ENCODE data around the gene MIP. TPM values are rescaled to one million over a fixed set of nuclear protein-coding genes. Genes with fewer than 3 reads are reported as not detected.

MIP gene
- polyA plus RNA-seq, 1 donor from 2014 or later = not detected

- Histone ChIP-seq H3K79me2 (replicated peaks; ENCODE audit: insufficient read depth, low read length) (no peaks in the 10 kb centered on the region), H3K9me3 (ENCODE audit: low read length) (no peaks in the 10 kb centered on the region)
Measured at GRCh38 chr12:56434828-56435227, 19.6 kb downstream of the MIP start.

GRCh38 chr12:56431850-56432249, 22.6 kb downstream of the MIP start:
- Histone ChIP-seq H3K4me2 (ENCODE audit: low read length) (no peak overlapping the region), H3F3A (ENCODE audit: insufficient read depth, low read length, poor library complexity, severe bottlenecking) (no peaks in the 10 kb centered on the region), H3K9ac (ENCODE audit: low read length) (no peak overlapping the region), H3K27ac (ENCODE audit: low read length) (no peak overlapping the region), H2AFZ (ENCODE audit: low read depth, low read length) (no peak overlapping the region), H3K4me3 (ENCODE audit: low read length) (no peak overlapping the region), H3K9me3 (ENCODE audit: low read length) (no peaks in the 10 kb centered on the region), H4K20me1 (ENCODE audit: insufficient read depth) (no peaks in the 10 kb centered on the region), H3K79me2 (replicated peaks; ENCODE audit: insufficient read depth, low read length) (no peaks in the 10 kb centered on the region), H3K27me3 (ENCODE audit: insufficient read depth, low read depth, low read length) (no peaks in the 10 kb centered on the region), H3K9me2 (ENCODE audit: insufficient read depth, low read length) (no peaks in the 10 kb centered on the region), H3K36me3 (ENCODE audit: insufficient read depth, low read length) (no peaks in the 10 kb centered on the region)
- TF ChIP-seq EZH2 (IDR thresholded peaks at IDR 0.05; ENCODE audit: borderline replicate concordance, insufficient read depth, low read length, poor library complexity, severe bottlenecking) = no peak
- no peak for TF ChIP-seq RAD21 (conservative IDR thresholded peaks at IDR 0.05)
- no peak for TF ChIP-seq SMC3 (conservative IDR thresholded peaks at IDR 0.05; ENCODE audit: poor library complexity)
- TF ChIP-seq MXI1 (conservative IDR thresholded peaks at IDR 0.05; ENCODE audit: poor library complexity, severe bottlenecking) = no peak
- TF ChIP-seq, protein P1, sequence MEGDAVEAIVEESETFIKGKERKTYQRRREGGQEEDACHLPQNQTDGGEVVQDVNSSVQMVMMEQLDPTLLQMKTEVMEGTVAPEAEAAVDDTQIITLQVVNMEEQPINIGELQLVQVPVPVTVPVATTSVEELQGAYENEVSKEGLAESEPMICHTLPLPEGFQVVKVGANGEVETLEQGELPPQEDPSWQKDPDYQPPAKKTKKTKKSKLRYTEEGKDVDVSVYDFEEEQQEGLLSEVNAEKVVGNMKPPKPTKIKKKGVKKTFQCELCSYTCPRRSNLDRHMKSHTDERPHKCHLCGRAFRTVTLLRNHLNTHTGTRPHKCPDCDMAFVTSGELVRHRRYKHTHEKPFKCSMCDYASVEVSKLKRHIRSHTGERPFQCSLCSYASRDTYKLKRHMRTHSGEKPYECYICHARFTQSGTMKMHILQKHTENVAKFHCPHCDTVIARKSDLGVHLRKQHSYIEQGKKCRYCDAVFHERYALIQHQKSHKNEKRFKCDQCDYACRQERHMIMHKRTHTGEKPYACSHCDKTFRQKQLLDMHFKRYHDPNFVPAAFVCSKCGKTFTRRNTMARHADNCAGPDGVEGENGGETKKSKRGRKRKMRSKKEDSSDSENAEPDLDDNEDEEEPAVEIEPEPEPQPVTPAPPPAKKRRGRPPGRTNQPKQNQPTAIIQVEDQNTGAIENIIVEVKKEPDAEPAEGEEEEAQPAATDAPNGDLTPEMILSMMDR (IDR thresholded peaks at IDR 0.05; ENCODE audit: poor library complexity, severe bottlenecking) = no peak
- TF ChIP-seq REST (IDR thresholded peaks at IDR 0.05; ENCODE audit: borderline replicate concordance) = no peak
- no peak for TF ChIP-seq TAF1 (IDR thresholded peaks at IDR 0.05; ENCODE audit: low read depth)
- TF ChIP-seq EP300 (conservative IDR thresholded peaks at IDR 0.05; ENCODE audit: poor library complexity, severe bottlenecking) = no peak

More at GRCh38 chr12:56434828-56435227, 19.6 kb downstream of the MIP start:
- Histone ChIP-seq H3K9ac (ENCODE audit: low read length) (no peak overlapping the region), H3F3A (ENCODE audit: insufficient read depth, low read length, poor library complexity, severe bottlenecking) (no peaks in the 10 kb centered on the region), H2AFZ (ENCODE audit: low read depth, low read length) (no peak overlapping the region), H3K4me3 (ENCODE audit: low read length) (no peak overlapping the region), H4K20me1 (ENCODE audit: insufficient read depth) (no peaks in the 10 kb centered on the region), H3K27me3 (ENCODE audit: insufficient read depth, low read depth, low read length) (no peaks in the 10 kb centered on the region), H3K36me3 (ENCODE audit: insufficient read depth, low read length) (no peaks in the 10 kb centered on the region), H3K27ac (ENCODE audit: low read length) (no peak overlapping the region), H3K4me2 (ENCODE audit: low read length) (no peak overlapping the region), H3K9me2 (ENCODE audit: insufficient read depth, low read length) (no peaks in the 10 kb centered on the region)
- no peak for TF ChIP-seq POLR2AphosphoS5 (IDR thresholded peaks at IDR 0.05)
- no peak for TF ChIP-seq TAF1 (IDR thresholded peaks at IDR 0.05; ENCODE audit: low read depth)
- no peak for TF ChIP-seq SMC3 (conservative IDR thresholded peaks at IDR 0.05; ENCODE audit: poor library complexity)
- no peak for TF ChIP-seq EZH2 (IDR thresholded peaks at IDR 0.05; ENCODE audit: borderline replicate concordance, insufficient read depth, low read length, poor library complexity, severe bottlenecking)
- TF ChIP-seq, protein P1 (IDR thresholded peaks at IDR 0.05; ENCODE audit: poor library complexity, severe bottlenecking) = no peak
- TF ChIP-seq RAD21 (conservative IDR thresholded peaks at IDR 0.05) = no peak
- no peak for TF ChIP-seq EP300 (conservative IDR thresholded peaks at IDR 0.05; ENCODE audit: poor library complexity, severe bottlenecking)
- TF ChIP-seq REST (IDR thresholded peaks at IDR 0.05; ENCODE audit: borderline replicate concordance) = no peak
- TF ChIP-seq MXI1 (conservative IDR thresholded peaks at IDR 0.05; ENCODE audit: poor library complexity, severe bottlenecking) = no peak

Data from neural cell (in vitro differentiated cells).